ENCODE measurements around the gene KRTAP3-1. TPM values are rescaled to one million over a fixed set of nuclear protein-coding genes. Genes with fewer than 3 reads are reported as not detected.

The KRTAP3-1 gene
- total RNA-seq, 6 donors from 2014 or later = not detected

DNA sequence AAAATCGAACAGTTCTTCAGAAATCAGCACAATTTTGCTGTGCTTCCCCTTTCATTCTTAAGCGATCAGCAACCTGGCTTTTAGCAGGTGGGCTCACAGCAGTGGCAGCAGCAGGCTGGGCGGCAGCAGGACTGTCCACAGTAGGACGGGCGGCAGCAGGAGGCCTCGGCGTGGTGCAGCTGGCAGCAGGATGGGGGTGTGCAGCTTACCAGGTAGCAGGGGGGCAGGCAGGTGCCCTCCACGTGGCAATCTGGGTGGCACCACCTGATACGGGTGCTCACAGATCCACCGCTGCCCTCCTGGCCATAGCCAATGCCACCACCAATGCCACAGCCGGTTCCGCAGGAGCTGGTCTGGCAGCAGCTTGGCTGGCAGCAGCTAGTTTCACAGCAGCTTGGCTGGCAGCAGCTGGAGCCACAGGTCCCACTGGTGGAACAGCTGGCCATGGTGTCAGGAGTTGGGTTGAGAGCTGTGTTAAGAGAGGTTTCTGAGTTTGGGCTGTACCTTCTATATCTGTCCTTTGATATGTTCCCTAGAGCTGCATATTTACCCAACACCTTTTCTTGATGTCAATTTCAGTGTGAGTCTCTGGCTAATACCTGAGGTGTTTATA lies 20.8 kb upstream of the KRTAP3-1 start, which contains the start of gene KRTAP1-4:
Gene KRTAP1-4, minus strand, starts transcription at position 563 of the 613 bp plus-strand sequence. Its CDS starts 117 bp downstream, at position 446.
- WGBS, 2 donors = 74 to 82% methylated on average over 2 to 12 of the region's 12 CpGs

DNA sequence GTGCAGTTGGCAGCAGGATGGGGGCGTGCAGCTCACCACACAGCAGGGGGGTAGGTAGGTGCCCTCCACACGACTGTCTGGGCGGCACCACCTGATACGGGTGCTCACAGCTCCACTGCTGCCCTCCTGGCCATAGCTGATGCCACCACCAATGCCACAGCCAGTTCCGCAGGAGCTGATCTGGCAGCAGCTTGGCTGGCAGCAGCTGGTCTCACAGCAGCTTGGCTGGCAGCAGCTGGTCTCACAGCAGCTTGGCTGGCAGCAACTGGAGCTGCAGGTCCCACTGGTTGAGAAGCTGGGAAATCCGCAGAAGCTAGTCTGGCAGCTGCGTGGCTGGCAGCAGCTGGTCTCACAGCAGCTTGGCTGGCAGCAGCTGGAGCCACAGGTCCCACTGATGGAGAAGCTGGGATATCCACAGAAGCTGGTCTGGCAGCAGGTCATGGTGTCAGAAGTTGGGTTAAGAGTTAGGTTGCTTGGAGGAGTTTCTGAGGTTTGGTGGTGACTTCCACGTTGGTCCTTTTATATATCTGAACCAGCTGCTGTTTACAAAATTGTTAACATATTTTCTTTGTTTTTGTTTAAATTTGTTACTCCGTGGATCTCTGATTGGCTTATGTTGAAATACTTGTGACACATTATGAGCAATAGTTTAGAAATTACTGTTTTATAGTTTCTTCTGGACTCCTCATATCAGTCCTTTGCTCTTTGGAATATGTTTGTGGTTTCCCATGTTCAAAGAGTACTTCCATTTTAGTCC lies 18.0 kb upstream of the KRTAP3-1 start, which contains the start of gene KRTAP1-5:
Gene KRTAP1-5, minus strand, starts transcription at position 494 of the 757 bp plus-strand sequence. Its CDS starts 53 bp downstream, at position 441.
- ATAC-seq (ENCODE audit: low FRiP score in 2 of 2) (no peak), DNase-seq (peak in 1 of 2 donors; percentile 36)
- Histone ChIP-seq H3K4me3 (no peak within 1 kb of the TSS), H3K36me3 (no peaks in the 10 kb centered on the region), H3K9me3 (no peaks in the 10 kb centered on the region), H3K27me3 (no peaks in the 10 kb centered on the region), H3K27ac (no peak within 1 kb of the TSS), H3K4me1 (no peaks in the 10 kb centered on the region)
- TF ChIP-seq, protein P1, sequence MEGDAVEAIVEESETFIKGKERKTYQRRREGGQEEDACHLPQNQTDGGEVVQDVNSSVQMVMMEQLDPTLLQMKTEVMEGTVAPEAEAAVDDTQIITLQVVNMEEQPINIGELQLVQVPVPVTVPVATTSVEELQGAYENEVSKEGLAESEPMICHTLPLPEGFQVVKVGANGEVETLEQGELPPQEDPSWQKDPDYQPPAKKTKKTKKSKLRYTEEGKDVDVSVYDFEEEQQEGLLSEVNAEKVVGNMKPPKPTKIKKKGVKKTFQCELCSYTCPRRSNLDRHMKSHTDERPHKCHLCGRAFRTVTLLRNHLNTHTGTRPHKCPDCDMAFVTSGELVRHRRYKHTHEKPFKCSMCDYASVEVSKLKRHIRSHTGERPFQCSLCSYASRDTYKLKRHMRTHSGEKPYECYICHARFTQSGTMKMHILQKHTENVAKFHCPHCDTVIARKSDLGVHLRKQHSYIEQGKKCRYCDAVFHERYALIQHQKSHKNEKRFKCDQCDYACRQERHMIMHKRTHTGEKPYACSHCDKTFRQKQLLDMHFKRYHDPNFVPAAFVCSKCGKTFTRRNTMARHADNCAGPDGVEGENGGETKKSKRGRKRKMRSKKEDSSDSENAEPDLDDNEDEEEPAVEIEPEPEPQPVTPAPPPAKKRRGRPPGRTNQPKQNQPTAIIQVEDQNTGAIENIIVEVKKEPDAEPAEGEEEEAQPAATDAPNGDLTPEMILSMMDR (IDR thresholded peaks at IDR 0.05) = no peak
- TF ChIP-seq POLR2A (IDR thresholded peaks at IDR 0.05) (no peak), EP300 (IDR thresholded peaks at IDR 0.05) (no peak), POLR2AphosphoS5 (IDR thresholded peaks at IDR 0.05) (no peak)
- 74 to 78% methylated on average over 5 to 8 of the region's 9 CpGs for WGBS, 2 donors

More for the DNA sequence above, 20.8 kb upstream of the KRTAP3-1 start, which contains the start of gene KRTAP1-4:
- TF ChIP-seq, protein P1 (IDR thresholded peaks at IDR 0.05) = no peak
- TF ChIP-seq POLR2AphosphoS5 (IDR thresholded peaks at IDR 0.05) (no peak), POLR2A (IDR thresholded peaks at IDR 0.05) (no peak), EP300 (IDR thresholded peaks at IDR 0.05) (no peak)
- ATAC-seq (ENCODE audit: low FRiP score in 2 of 2) (no peak), DNase-seq (peak in 1 of 2 donors; percentile 59)
- Histone ChIP-seq H3K36me3 (no peaks in the 10 kb centered on the region), H3K27ac (no peak within 1 kb of the TSS), H3K27me3 (no peaks in the 10 kb centered on the region), H3K4me1 (no peaks in the 10 kb centered on the region), H3K4me3 (no peak within 1 kb of the TSS), H3K9me3 (no peaks in the 10 kb centered on the region)

DNA sequence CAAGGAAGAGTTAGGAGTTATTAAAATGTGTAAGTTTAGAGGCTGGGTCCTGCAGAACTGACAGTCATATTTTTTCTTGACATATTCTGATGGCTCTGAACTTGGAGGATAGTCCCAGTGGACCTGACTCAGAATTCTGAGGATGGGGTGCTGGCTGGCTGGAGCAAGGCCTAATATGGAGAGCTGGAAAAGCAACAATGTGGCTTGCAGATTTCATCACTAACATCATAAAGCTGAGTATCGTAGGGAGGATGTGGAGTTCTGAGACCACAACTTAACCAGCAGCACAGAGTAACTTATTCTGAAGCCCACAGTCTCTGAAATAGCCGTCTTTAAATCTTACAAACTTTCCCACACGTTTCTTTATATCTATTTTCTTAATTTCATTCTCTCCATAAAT lies 15.8 kb upstream of the KRTAP3-1 start:
- Histone ChIP-seq H3K27ac (no peak overlapping the region), H3K9me3 (no peaks in the 10 kb centered on the region), H3K4me3 (no peak overlapping the region), H3K27me3 (no peaks in the 10 kb centered on the region), H3K36me3 (no peaks in the 10 kb centered on the region), H3K4me1 (no peaks in the 10 kb centered on the region)
- no peak for TF ChIP-seq POLR2A (IDR thresholded peaks at IDR 0.05)
- TF ChIP-seq POLR2AphosphoS5 (IDR thresholded peaks at IDR 0.05) = no peak
- TF ChIP-seq, protein P1 (IDR thresholded peaks at IDR 0.05) = no peak
- no peak for TF ChIP-seq EP300 (IDR thresholded peaks at IDR 0.05)
- DNase-seq (no peak), ATAC-seq (ENCODE audit: low FRiP score in 2 of 2) (no peak)
- 69 to 81% methylated on average over 3 of the region's 3 CpGs for WGBS, 2 donors

DNA sequence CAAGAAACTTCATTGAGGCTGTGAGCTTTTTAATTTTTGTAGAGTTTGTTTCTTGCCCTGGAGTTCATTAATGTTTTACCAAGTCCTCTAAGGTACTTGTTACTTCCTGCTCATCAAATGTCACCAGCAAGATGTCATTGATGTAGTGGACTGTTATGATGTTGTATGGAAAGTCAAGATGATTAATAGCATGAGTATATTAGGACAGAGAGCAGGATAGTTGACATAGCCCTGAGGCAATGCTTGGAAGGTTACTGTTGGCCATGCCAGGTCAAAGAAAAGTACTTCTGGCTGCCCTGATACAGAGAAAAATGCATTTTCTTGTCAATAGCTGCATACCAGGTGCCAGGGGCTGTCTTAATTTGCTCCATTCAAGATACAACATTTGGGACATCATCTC lies 11.4 kb upstream of the KRTAP3-1 start:
- TF ChIP-seq EP300 (IDR thresholded peaks at IDR 0.05) (no peak), POLR2A (IDR thresholded peaks at IDR 0.05) (no peak), POLR2AphosphoS5 (IDR thresholded peaks at IDR 0.05) (no peak)
- TF ChIP-seq, protein P1 (IDR thresholded peaks at IDR 0.05) = no peak
- Histone ChIP-seq H3K9me3 (no peaks in the 10 kb centered on the region), H3K4me1 (no peaks in the 10 kb centered on the region), H3K4me3 (no peak overlapping the region), H3K27me3 (no peaks in the 10 kb centered on the region), H3K36me3 (no peaks in the 10 kb centered on the region), H3K27ac (no peak overlapping the region)
- no peak for DNase-seq
- no peak for ATAC-seq (ENCODE audit: low FRiP score in 2 of 2)
